ENCODE results near the gene TRAPPC10. TPM values are rescaled to one million over a fixed set of nuclear protein-coding genes. Genes with fewer than 3 reads are reported as not detected.
"Not testable (repeated sequence)": the region's sequence is repeated elsewhere in the genome, so short reads cannot be mapped to it uniquely, and the experiment has no call there.

The TRAPPC10 gene
- total and polyA plus RNA-seq, 2 donors from 2014 or later: 8.8 to 48.5 TPM

GRCh38 chr21:44145616-44146015, 133.5 kb downstream of the TRAPPC10 start:
- intact Hi-C loops (cut with DNase I); H3K9ac ChIP-seq (ENCODE audit: low read length in 3 of 3); H3K4me1 ChIP-seq (ENCODE audit: control insufficient read depth in 2 of 3, insufficient read depth in 2 of 3, low read depth in 1 of 3, low read length in 3 of 3); H3K27ac ChIP-seq (ENCODE audit: low read depth in 2 of 2, low read length in 2 of 2); H3K9me3 ChIP-seq (ENCODE audit: control insufficient read depth in 2 of 3, insufficient read depth in 1 of 3, low read length in 3 of 3); H3K4me3 ChIP-seq (ENCODE audit: low read length in 3 of 3); DNase-seq; H3K27me3 ChIP-seq (ENCODE audit: control insufficient read depth, insufficient read depth, low read length); FAIRE-seq; H3K36me3 ChIP-seq (ENCODE audit: control insufficient read depth in 2 of 3, insufficient read depth in 3 of 3, low read length in 3 of 3): not testable (repeated sequence)

GRCh38 chr21:44147108-44147507, 135.0 kb downstream of the TRAPPC10 start:
- H3K4me3 ChIP-seq (ENCODE audit: low read length in 3 of 3); H3K27me3 ChIP-seq (ENCODE audit: control insufficient read depth, insufficient read depth, low read length); H3K27ac ChIP-seq (ENCODE audit: low read depth in 2 of 2, low read length in 2 of 2); intact Hi-C loops (cut with DNase I); FAIRE-seq; H3K9ac ChIP-seq (ENCODE audit: low read length in 3 of 3); H3K36me3 ChIP-seq (ENCODE audit: control insufficient read depth in 2 of 3, insufficient read depth in 3 of 3, low read length in 3 of 3); DNase-seq; H3K4me1 ChIP-seq (ENCODE audit: control insufficient read depth in 2 of 3, insufficient read depth in 2 of 3, low read depth in 1 of 3, low read length in 3 of 3); H3K9me3 ChIP-seq (ENCODE audit: control insufficient read depth in 2 of 3, insufficient read depth in 1 of 3, low read length in 3 of 3): not testable (repeated sequence)

- H3K4me1 ChIP-seq (ENCODE audit: control insufficient read depth in 2 of 3, insufficient read depth in 2 of 3, low read depth in 1 of 3, low read length in 3 of 3); H3K9me3 ChIP-seq (ENCODE audit: control insufficient read depth in 2 of 3, insufficient read depth in 1 of 3, low read length in 3 of 3); H3K27me3 ChIP-seq (ENCODE audit: control insufficient read depth, insufficient read depth, low read length); H3K36me3 ChIP-seq (ENCODE audit: control insufficient read depth in 2 of 3, insufficient read depth in 3 of 3, low read length in 3 of 3); DNase-seq; intact Hi-C loops (cut with DNase I); H3K27ac ChIP-seq (ENCODE audit: low read depth in 2 of 2, low read length in 2 of 2); H3K9ac ChIP-seq (ENCODE audit: low read length in 3 of 3); FAIRE-seq; H3K4me3 ChIP-seq (ENCODE audit: low read length in 3 of 3): not testable (repeated sequence)
These were observed 138.1 kb downstream of the TRAPPC10 start for GRCh38 chr21:44150255-44150654.

GRCh38 chr21:44153214-44153888, 141.2 kb downstream of the TRAPPC10 start:
- H3K27ac ChIP-seq (ENCODE audit: low read depth in 2 of 2, low read length in 2 of 2); DNase-seq; H3K27me3 ChIP-seq (ENCODE audit: control insufficient read depth, insufficient read depth, low read length); H3K9me3 ChIP-seq (ENCODE audit: control insufficient read depth in 2 of 3, insufficient read depth in 1 of 3, low read length in 3 of 3); H3K4me3 ChIP-seq (ENCODE audit: low read length in 3 of 3); FAIRE-seq; intact Hi-C loops (cut with DNase I); H3K36me3 ChIP-seq (ENCODE audit: control insufficient read depth in 2 of 3, insufficient read depth in 3 of 3, low read length in 3 of 3); H3K9ac ChIP-seq (ENCODE audit: low read length in 3 of 3); H3K4me1 ChIP-seq (ENCODE audit: control insufficient read depth in 2 of 3, insufficient read depth in 2 of 3, low read depth in 1 of 3, low read length in 3 of 3): not testable (repeated sequence)

GRCh38 chr21:44153889-44154228, 141.8 kb downstream of the TRAPPC10 start:
- intact Hi-C loops (cut with DNase I); H3K9me3 ChIP-seq (ENCODE audit: control insufficient read depth in 2 of 3, insufficient read depth in 1 of 3, low read length in 3 of 3); H3K4me1 ChIP-seq (ENCODE audit: control insufficient read depth in 2 of 3, insufficient read depth in 2 of 3, low read depth in 1 of 3, low read length in 3 of 3); H3K36me3 ChIP-seq (ENCODE audit: control insufficient read depth in 2 of 3, insufficient read depth in 3 of 3, low read length in 3 of 3); H3K27ac ChIP-seq (ENCODE audit: low read depth in 2 of 2, low read length in 2 of 2); H3K27me3 ChIP-seq (ENCODE audit: control insufficient read depth, insufficient read depth, low read length); FAIRE-seq; H3K9ac ChIP-seq (ENCODE audit: low read length in 3 of 3); H3K4me3 ChIP-seq (ENCODE audit: low read length in 3 of 3): not testable (repeated sequence)
- peak in 1 of 5 donors; percentile 42 for DNase-seq

- H3K27me3 ChIP-seq (ENCODE audit: control insufficient read depth, insufficient read depth, low read length); H3K27ac ChIP-seq (ENCODE audit: low read depth in 2 of 2, low read length in 2 of 2); H3K9ac ChIP-seq (ENCODE audit: low read length in 3 of 3); FAIRE-seq; H3K4me3 ChIP-seq (ENCODE audit: low read length in 3 of 3); H3K9me3 ChIP-seq (ENCODE audit: control insufficient read depth in 2 of 3, insufficient read depth in 1 of 3, low read length in 3 of 3); H3K4me1 ChIP-seq (ENCODE audit: control insufficient read depth in 2 of 3, insufficient read depth in 2 of 3, low read depth in 1 of 3, low read length in 3 of 3); DNase-seq; intact Hi-C loops (cut with DNase I); H3K36me3 ChIP-seq (ENCODE audit: control insufficient read depth in 2 of 3, insufficient read depth in 3 of 3, low read length in 3 of 3): not testable (repeated sequence)
These were observed 142.7 kb downstream of the TRAPPC10 start for GRCh38 chr21:44154816-44155230.

GRCh38 chr21:44155231-44155993, 143.3 kb downstream of the TRAPPC10 start:
- DNase-seq; H3K27ac ChIP-seq (ENCODE audit: low read depth in 2 of 2, low read length in 2 of 2); H3K27me3 ChIP-seq (ENCODE audit: control insufficient read depth, insufficient read depth, low read length); H3K9me3 ChIP-seq (ENCODE audit: control insufficient read depth in 2 of 3, insufficient read depth in 1 of 3, low read length in 3 of 3); FAIRE-seq; H3K4me3 ChIP-seq (ENCODE audit: low read length in 3 of 3); H3K9ac ChIP-seq (ENCODE audit: low read length in 3 of 3); intact Hi-C loops (cut with DNase I); H3K36me3 ChIP-seq (ENCODE audit: control insufficient read depth in 2 of 3, insufficient read depth in 3 of 3, low read length in 3 of 3); H3K4me1 ChIP-seq (ENCODE audit: control insufficient read depth in 2 of 3, insufficient read depth in 2 of 3, low read depth in 1 of 3, low read length in 3 of 3): not testable (repeated sequence)

- H3K27ac ChIP-seq (ENCODE audit: low read depth in 2 of 2, low read length in 2 of 2); H3K9me3 ChIP-seq (ENCODE audit: control insufficient read depth in 2 of 3, insufficient read depth in 1 of 3, low read length in 3 of 3); H3K9ac ChIP-seq (ENCODE audit: low read length in 3 of 3); DNase-seq; intact Hi-C loops (cut with DNase I); H3K27me3 ChIP-seq (ENCODE audit: control insufficient read depth, insufficient read depth, low read length); FAIRE-seq; H3K4me3 ChIP-seq (ENCODE audit: low read length in 3 of 3); H3K4me1 ChIP-seq (ENCODE audit: control insufficient read depth in 2 of 3, insufficient read depth in 2 of 3, low read depth in 1 of 3, low read length in 3 of 3); H3K36me3 ChIP-seq (ENCODE audit: control insufficient read depth in 2 of 3, insufficient read depth in 3 of 3, low read length in 3 of 3): not testable (repeated sequence)
These were observed 143.9 kb downstream of the TRAPPC10 start for GRCh38 chr21:44155994-44156380.

Measured in kidney (tissue), 11 donors.